ENCODE data around the gene TGFBR3L.

The TGFBR3L gene

GRCh38 chr19:7914598-7915045 is at the start of gene TGFBR3L:
TGFBR3L (plus strand) TSS chr19:7914830.
- no peak for DNase-seq

GRCh38 chr19:7865262-7865911 is 49.2 kb upstream of the TGFBR3L start:
- DNase-seq: no peak

- DNase-seq: no peak
Measured at GRCh38 chr19:7866399-7867091, 48.1 kb upstream of the TGFBR3L start.

GRCh38 chr19:7867092-7867844 is 47.4 kb upstream of the TGFBR3L start:
- no peak for DNase-seq

- no peak for DNase-seq
Measured at GRCh38 chr19:7868326-7868670, 46.3 kb upstream of the TGFBR3L start.

- peak; percentile 37 for DNase-seq
Measured at GRCh38 chr19:7868671-7869452, 45.8 kb upstream of the TGFBR3L start.

- DNase-seq: no peak
Measured at GRCh38 chr19:7869453-7869909, 45.1 kb upstream of the TGFBR3L start.

- no peak for DNase-seq
Measured at GRCh38 chr19:7869910-7870511, 44.6 kb upstream of the TGFBR3L start.

GRCh38 chr19:7870571-7871436 is 43.8 kb upstream of the TGFBR3L start:
- DNase-seq: no peak

GRCh38 chr19:7871437-7872305 is 43.0 kb upstream of the TGFBR3L start:
- DNase-seq: peak; percentile 88

GRCh38 chr19:7872306-7873204 is 42.1 kb upstream of the TGFBR3L start:
- no peak for DNase-seq

- no peak for DNase-seq
Measured at GRCh38 chr19:7873304-7874075, 41.1 kb upstream of the TGFBR3L start.

- no peak for DNase-seq
Measured at GRCh38 chr19:7874076-7874896, 40.3 kb upstream of the TGFBR3L start, which contains the start of gene PRR36. PRR36 (minus strand) TSS chr19:7874390; CDS start chr19:7873689, 701 bp downstream.

GRCh38 chr19:7874897-7875273 is 39.7 kb upstream of the TGFBR3L start:
- DNase-seq: no peak

- DNase-seq: no peak
Measured at GRCh38 chr19:7877249-7877836, 37.3 kb upstream of the TGFBR3L start.

- no peak for DNase-seq
Measured at GRCh38 chr19:7879111-7879807, 35.4 kb upstream of the TGFBR3L start.

GRCh38 chr19:7879836-7880235 is 34.8 kb upstream of the TGFBR3L start:
- DNase-seq: no peak
